Measurements from ENCODE around the gene CLCNKB. TPM values are rescaled to one million over a fixed set of nuclear protein-coding genes. Genes with fewer than 3 reads are reported as not detected.
"Not testable (repeated sequence)": the region's sequence is repeated elsewhere in the genome, so short reads cannot be mapped to it uniquely, and the experiment has no call there.

Gene CLCNKB
- total RNA-seq, 1 donor from 2014 or later: 0.35 TPM

DNA sequence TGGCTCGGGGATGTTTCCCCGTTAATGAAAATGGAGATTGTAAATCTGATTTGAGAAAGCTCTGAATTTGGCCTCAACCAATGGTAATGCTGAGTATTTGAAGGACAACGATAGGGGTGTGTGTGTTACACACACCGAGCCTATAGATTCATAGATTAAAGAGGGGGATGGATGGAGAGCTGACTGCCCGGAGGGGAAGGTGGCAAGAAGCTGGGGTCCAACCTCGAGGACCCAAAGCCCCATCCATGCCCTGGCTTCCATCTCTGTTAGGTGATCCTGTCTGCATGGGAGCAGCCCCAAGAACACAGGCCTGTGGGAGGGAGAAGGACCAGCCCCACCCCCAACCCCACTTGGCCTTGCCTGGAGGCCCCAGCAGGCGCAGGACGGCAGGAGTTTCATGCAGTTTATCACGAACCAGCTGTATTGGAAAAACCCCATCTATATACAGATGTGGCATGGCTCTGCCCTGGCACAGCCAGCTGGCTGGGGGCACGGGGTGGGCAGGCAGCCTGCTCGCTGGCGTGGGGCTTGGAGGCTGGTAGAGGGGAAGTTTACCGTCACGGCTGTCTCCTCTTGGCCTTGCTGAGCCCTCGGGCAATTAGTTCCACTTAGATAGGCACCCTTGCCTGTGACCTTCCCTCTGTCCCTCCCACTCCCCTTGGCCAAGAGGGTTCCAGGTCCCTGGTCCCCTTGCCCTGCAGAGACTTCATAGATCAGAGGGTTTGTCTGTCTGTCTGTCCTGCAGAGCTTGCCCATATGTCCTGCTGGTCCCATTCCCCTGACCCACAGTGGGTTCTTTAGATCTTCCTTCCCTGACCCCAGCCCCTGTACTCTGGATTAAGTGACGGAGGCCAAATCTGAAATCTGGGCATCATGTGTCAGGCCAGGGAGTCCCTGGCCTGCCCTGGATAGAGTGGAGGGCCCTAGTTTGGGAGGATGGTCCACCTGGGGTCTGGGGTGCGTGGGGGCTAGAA, 28.8 kb upstream of the CLCNKB start:
- DNase-seq (ENCODE audit: low spot score): no peak

GRCh38 chr1:16015491-16015890, 28.1 kb upstream of the CLCNKB start:
- DNase-seq (ENCODE audit: low spot score): no peak

- no peak for DNase-seq (ENCODE audit: low spot score)
These were observed 27.4 kb upstream of the CLCNKB start for GRCh38 chr1:16015960-16016901.

- DNase-seq (ENCODE audit: low spot score): no peak
These were observed 26.5 kb upstream of the CLCNKB start for GRCh38 chr1:16017076-16017460.

GRCh38 chr1:16017461-16018303, 25.9 kb upstream of the CLCNKB start, which contains the start of gene HSPB7:
Gene HSPB7, minus strand, starts transcription at chr1:16018043. Its CDS starts 80 bp downstream, at chr1:16017963.
- DNase-seq (ENCODE audit: low spot score): peak; percentile 94

DNA sequence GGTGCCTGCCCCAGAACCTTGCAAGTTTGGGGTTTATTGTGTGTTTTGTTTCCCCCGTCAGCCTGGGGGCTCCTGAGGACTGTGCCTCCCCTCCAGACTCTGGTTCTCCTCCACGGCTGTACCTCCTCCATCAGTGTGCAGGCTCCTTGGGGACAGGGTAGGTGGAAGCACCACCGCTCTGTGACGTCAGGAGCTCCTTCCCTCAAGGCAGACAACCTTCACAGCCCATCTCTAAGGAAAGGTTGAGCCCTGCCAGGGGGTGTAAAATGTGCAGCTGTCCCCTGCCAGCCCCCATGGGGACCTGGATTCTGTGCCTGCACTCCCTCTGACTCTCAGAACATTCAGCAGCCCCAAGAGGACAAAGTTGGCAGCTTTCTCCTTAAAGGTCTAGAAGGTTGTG, 25.3 kb upstream of the CLCNKB start:
- DNase-seq (ENCODE audit: low spot score): no peak

- DNase-seq (ENCODE audit: low spot score): no peak
These were observed 24.6 kb upstream of the CLCNKB start for GRCh38 chr1:16018749-16019643.

- DNase-seq (ENCODE audit: low spot score): no peak
These were observed 23.8 kb upstream of the CLCNKB start for GRCh38 chr1:16019644-16020277.

DNA sequence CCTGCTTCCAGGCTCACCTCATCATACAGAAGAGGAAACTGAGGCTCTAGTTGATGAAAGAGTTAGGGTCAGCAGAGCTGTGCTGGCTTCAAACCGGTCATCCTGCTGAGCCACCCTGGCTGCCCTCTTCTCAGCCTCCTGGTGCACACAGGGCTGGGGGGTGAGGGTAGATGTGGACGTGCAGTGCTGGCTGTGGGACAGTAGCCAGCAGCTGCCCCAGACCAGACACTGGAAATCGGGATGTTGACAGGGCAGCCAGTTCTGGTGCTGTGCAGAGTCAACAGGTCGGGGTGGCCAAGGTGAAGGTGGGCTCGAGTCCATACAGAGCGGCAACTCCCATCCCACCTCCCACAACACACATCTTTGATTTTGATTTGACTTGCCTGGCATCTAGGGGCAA, 23.3 kb upstream of the CLCNKB start:
- DNase-seq (ENCODE audit: low spot score): no peak

DNA sequence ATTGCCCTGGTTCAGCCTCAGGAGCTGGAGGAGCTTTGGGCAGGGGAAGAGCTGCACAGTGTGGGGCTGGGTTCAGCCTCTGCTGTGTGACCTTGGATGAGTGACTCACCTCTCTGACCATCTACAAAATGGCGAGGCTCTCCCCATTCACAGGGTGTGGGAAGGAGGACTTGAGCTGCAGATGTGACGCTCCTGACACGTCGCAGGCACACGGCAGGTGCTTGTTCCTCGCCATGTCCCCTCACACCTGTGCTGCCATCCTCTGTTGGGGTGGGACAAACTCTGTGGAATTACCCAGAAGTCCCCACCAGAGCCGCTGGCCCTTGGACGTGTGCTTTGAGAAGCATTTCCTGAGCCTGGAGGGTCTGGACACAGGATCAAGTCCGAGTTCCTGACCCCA, 22.7 kb upstream of the CLCNKB start:
- DNase-seq (ENCODE audit: low spot score): not testable (repeated sequence)

- no peak for DNase-seq (ENCODE audit: low spot score)
These were observed 21.9 kb upstream of the CLCNKB start, which contains the start of gene CLCNKA for GRCh38 chr1:16021681-16022080. Gene CLCNKA, plus strand, starts transcription at chr1:16022036. Its CDS starts 584 bp downstream, at chr1:16022620.

DNA sequence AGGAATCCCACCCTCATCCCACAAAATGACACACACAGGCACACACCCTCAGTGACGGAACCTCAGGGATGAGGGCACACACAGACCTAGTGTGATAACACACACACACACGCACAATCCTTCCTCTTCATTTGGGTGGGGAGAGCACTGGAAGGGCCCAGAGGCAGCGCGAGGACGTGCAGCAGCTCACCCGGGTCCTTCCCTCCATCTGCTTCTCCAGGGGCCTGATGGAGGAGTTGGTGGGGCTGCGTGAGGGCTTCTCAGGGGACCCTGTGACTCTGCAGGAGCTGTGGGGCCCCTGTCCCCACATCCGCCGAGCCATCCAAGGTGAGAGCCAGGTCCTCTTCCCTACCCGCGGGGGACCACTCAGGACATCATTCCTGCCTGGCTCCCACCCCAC, 21.2 kb upstream of the CLCNKB start:
- DNase-seq (ENCODE audit: low spot score): no peak

GRCh38 chr1:16023050-16023653, 20.4 kb upstream of the CLCNKB start:
- no peak for DNase-seq (ENCODE audit: low spot score)

- DNase-seq (ENCODE audit: low spot score): not testable (repeated sequence)
These were observed 17.3 kb upstream of the CLCNKB start for GRCh38 chr1:16026302-16026701.

- no peak for DNase-seq (ENCODE audit: low spot score)
These were observed 16.7 kb upstream of the CLCNKB start for GRCh38 chr1:16026723-16027484.

GRCh38 chr1:16028237-16029002, 15.2 kb upstream of the CLCNKB start:
- no peak for DNase-seq (ENCODE audit: low spot score)

DNA sequence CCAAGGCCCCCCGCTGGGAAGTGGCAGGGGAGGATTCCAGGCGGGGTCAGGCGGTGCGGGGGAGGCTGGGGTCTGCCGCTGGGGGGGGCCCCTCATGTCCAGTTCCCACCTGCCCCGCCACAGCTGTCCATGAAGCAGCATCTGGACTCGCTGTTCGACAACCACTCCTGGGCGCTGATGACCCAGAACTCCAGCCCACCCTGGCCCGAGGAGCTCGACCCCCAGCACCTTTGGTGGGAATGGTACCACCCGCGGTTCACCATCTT, 14.6 kb upstream of the CLCNKB start:
- DNase-seq (ENCODE audit: low spot score): not testable (repeated sequence)

All from mesenteric fat pad (tissue), 1 donor.